Measurements from ENCODE around the gene RGMA. TPM values are rescaled to one million over a fixed set of nuclear protein-coding genes. Genes with fewer than 3 reads are reported as not detected.

Gene RGMA
- total and polyA plus RNA-seq, 2 of the 8 experiments (the other 6 are each of a cell fraction or from before 2014, with no cell fraction given) = 19.9 to 39.8 TPM

DNA sequence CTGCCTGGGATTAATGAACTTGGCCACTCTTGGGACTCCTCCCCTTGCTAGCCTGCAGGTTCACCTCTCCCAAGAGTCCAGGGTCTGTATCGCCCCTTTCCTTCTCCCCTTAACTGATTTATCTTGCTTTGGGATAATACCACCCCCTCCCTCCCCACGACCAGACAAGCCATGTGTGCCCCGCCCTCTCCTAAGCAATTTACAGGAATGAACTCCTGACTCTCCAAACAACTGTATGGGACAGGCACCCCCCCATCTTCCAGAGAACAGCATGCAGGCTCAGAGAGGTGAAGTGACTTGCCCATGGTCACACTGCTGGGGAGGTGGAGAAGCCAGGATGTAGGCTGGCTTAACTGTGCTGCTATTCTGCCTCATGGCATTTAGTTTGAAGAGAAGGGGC is 46.8 kb downstream of the RGMA start:
- ChIA-PET CTCF (ENCODE audit: partially characterized antibody) (interaction anchor here (0.9 to 6.6 kb wide), 3 partner anchors 12 to 32 kb away, joined by 3 to 63 read pairs (median 4); no protein-coding TSS in a partner anchor), POLR2A (ENCODE audit: partially characterized antibody) (no interaction called here)
- Histone ChIP-seq H3K23me2 (ENCODE audit: low read depth, low read length) (no peaks in the 10 kb centered on the region), H3K9me3 (ENCODE audit: insufficient read depth in 2 of 2, low read depth in 1 of 2, low read length in 1 of 2) (peaks cover 5 to 7% of the 10 kb centered on the region in 2 experiments; a peak in 2 of 4 replicates), H2BK120ac (replicated peaks; ENCODE audit: low read depth, low read length) (no peak overlapping the region), H3K36me3 (ENCODE audit: control insufficient read depth in 2 of 4, insufficient read depth in 4 of 4, low read length in 3 of 4) (peaks cover 14 to 39% (median 32%) of the 10 kb centered on the region in 4 experiments; a peak in 7 of 8 replicates), H3K18ac (ENCODE audit: extremely low read depth, low read length) (no peak overlapping the region; the same call in 1 of the 2 replicates), H3K4me2 (ENCODE audit: insufficient read depth in 1 of 2, low read depth in 2 of 2, low read length in 2 of 2) (no peak overlapping the region), H3K27ac (ENCODE audit: low read depth, low read length) (no peak overlapping the region), H2BK12ac (ENCODE audit: low read depth, low read length) (no peak overlapping the region), H2AFZ (ENCODE audit: low read length) (no peak overlapping the region), H2BK20ac (ENCODE audit: low read length) (no peak overlapping the region), H4K91ac (replicated peaks; ENCODE audit: insufficient read length, low read length) (no peak overlapping the region), H4K8ac (ENCODE audit: extremely low read depth, insufficient read depth, low read length) (no peak overlapping the region), H4K20me1 (replicated peaks in 1 of 2; ENCODE audit: control insufficient read depth in 1 of 2, insufficient read depth in 2 of 2, low read length in 2 of 2) (peaks cover 5 to 15% of the 10 kb centered on the region in 2 experiments), H3K14ac (ENCODE audit: insufficient read length) (no peak overlapping the region), H3K79me2 (ENCODE audit: control insufficient read depth in 1 of 2, insufficient read depth in 2 of 2, low read length in 2 of 2) (no peaks in the 10 kb centered on the region; a peak in 1 of 4 replicates), H3K23ac (ENCODE audit: insufficient read length) (no peak overlapping the region), H2BK15ac (ENCODE audit: low read length) (no peak overlapping the region), H3K4ac (replicated peaks; ENCODE audit: insufficient read length, low read depth, low read length) (no peak overlapping the region), H3K56ac (replicated peaks; ENCODE audit: insufficient read length, low read depth, low read length) (no peak overlapping the region), H3K27me3 (replicated peaks in 1 of 4; ENCODE audit: control insufficient read depth in 3 of 4, extremely low read depth in 1 of 4, insufficient read depth in 3 of 4, low read length in 3 of 4) (peaks cover 0 to 2% (median 0%) of the 10 kb centered on the region in 4 experiments; a peak in 1 of 7 replicates), H2BK5ac (ENCODE audit: low read depth, low read length) (no peak overlapping the region), H3K79me1 (ENCODE audit: low read depth, low read length) (no peaks in the 10 kb centered on the region; the same call in 1 of the 2 replicates), H3K9ac (replicated peaks in 1 of 4; ENCODE audit: extremely low read depth in 1 of 4, low read depth in 3 of 4, low read length in 3 of 4) (no peak overlapping the region), H4K5ac (ENCODE audit: insufficient read length, low read depth, low read length) (no peak overlapping the region), H3K4me3 (ENCODE audit: extremely low read depth in 1 of 4, insufficient read depth in 2 of 4, low read depth in 3 of 4, low read length in 4 of 4) (no peak overlapping the region), H2AK5ac (ENCODE audit: low read depth, low read length) (no peak overlapping the region), H3K4me1 (replicated peaks in 1 of 4; ENCODE audit: control insufficient read depth in 3 of 4, insufficient read depth in 4 of 4, low read length in 3 of 4) (no peaks in the 10 kb centered on the region; a peak in 1 of 7 replicates)
- no peak for FAIRE-seq
- WGBS, 2 experiments (ENCODE audit: extremely low coverage in 1 of 2, insufficient coverage in 1 of 2, insufficient read length in 1 of 2, insufficient replicate concordance in 2 of 2, low coverage in 1 of 2, low lambda C conversion rate in 2 of 2, missing lambda C conversion rate in 1 of 2) = 65% methylated on average over 3 of the region's 3 CpGs; no CpG with 5 or more reads in 1 of the 2 experiments
- TF ChIP-seq CREB1 (IDR thresholded peaks at IDR 0.05) = no peak
- TF ChIP-seq NANOG (IDR thresholded peaks at IDR 0.05; ENCODE audit: insufficient read depth, low read depth, low read length, poor library complexity, severe bottlenecking) = no peak
- no peak for TF ChIP-seq TAF7 (optimal IDR thresholded peaks at IDR 0.05; ENCODE audit: borderline replicate concordance, low read depth, low read length)
- no peak for TF ChIP-seq TCF12 (IDR thresholded peaks at IDR 0.05; ENCODE audit: low read depth, low read length)
- no peak for TF ChIP-seq HDAC6 (IDR thresholded peaks at IDR 0.05; ENCODE audit: low read depth, low read length)
- TF ChIP-seq SAP30 (IDR thresholded peaks at IDR 0.05; ENCODE audit: insufficient read depth, insufficient replicate concordance, low read length) = no peak
- TF ChIP-seq SUZ12 (IDR thresholded peaks at IDR 0.05; ENCODE audit: low read length) = no peak
- no peak for TF ChIP-seq TAF1 (IDR thresholded peaks at IDR 0.05; ENCODE audit: low read depth, low read length)
- TF ChIP-seq SRF (IDR thresholded peaks at IDR 0.05; ENCODE audit: low read depth, low read length) = no peak
- no peak for TF ChIP-seq JUND (IDR thresholded peaks at IDR 0.05; ENCODE audit: low read length)
- TF ChIP-seq YY1 (IDR thresholded peaks at IDR 0.05; ENCODE audit: low read depth, low read length) = no peak
- TF ChIP-seq CEBPB (IDR thresholded peaks at IDR 0.05; ENCODE audit: low read depth, low read length) = no peak
- DNase-seq (ENCODE audit: low read depth in 1 of 2, low spot score in 2 of 2) = no peak

All from H1 (cell line).